IMR-90 (cell line): ENCODE data around the gene RELCH. TPM values are rescaled to one million over a fixed set of nuclear protein-coding genes. Genes with fewer than 3 reads are reported as not detected.

Experiments
- ATAC-seq: fragments of 200-7000 bp; cut with Tn5 transposase; 2 replicates; pipeline ENCODE4 v1.9.1; 2020; ENCODE audit warnings: low read depth, mild to moderate bottlenecking, moderate library complexity
- BruUV-seq: library from RNA; stranded (reverse); fragments of 400-500 nt; replicated peaks from 2 replicates; lab custom pipeline; 2021; lab: Mats Ljungman, UMichigan
- CTCF ChIA-PET: fragments of 300-600 bp; formaldehyde crosslinking; extraction: SDS; loops from one replicate; lab custom pipeline; 2021; ENCODE audit warnings: antibody characterized with exemption; lab: Yijun Ruan, JAX
- POLR2A ChIA-PET: fragments of 300-600 bp; sonication (Branson Sonifier 250); formaldehyde crosslinking; loops from one replicate; lab custom pipeline; 2022; ENCODE audit warnings: antibody characterized with exemption; ENCODE audit not compliant: unreplicated experiment; lab: Charles Lee
- DNase-seq: peaks from one replicate; pipeline ENCODE4 v3.0.0; 2013
- H2AFZ ChIP-seq: replicated peaks from 2 replicates; pipeline ENCODE3; 2013; ENCODE audit warnings: low read length, mild to moderate bottlenecking; ENCODE audit not compliant: poor library complexity
- H2AK5ac ChIP-seq: 2 replicates; pipeline ENCODE4 v1.6.1; 2013; ENCODE audit warnings: low read depth, low read length, inconsistent platforms
- H2AK9ac ChIP-seq: replicated peaks from 2 replicates; pipeline ENCODE3; 2013; ENCODE audit warnings: mild to moderate bottlenecking, low read depth, low read length, moderate library complexity; ENCODE audit not compliant: poor library complexity
- H2BK120ac ChIP-seq: 2 replicates; pipeline ENCODE4 v1.6.1; 2013; ENCODE audit warnings: low read depth, low read length, inconsistent platforms
- H2BK15ac ChIP-seq: 3 replicates; pipeline ENCODE4 v1.6.1; 2013; ENCODE audit warnings: low read depth, low read length, inconsistent platforms
- H2BK20ac ChIP-seq: 2 replicates; pipeline ENCODE4 v1.6.1; 2013; ENCODE audit warnings: low read depth, mild to moderate bottlenecking, inconsistent platforms, low read length, moderate library complexity
- H2BK5ac ChIP-seq: 2 replicates; pipeline ENCODE4 v1.6.1; 2013; ENCODE audit warnings: mild to moderate bottlenecking, low read depth, low read length, inconsistent platforms; ENCODE audit not compliant: poor library complexity, severe bottlenecking
- H3K14ac ChIP-seq: replicated peaks from 2 replicates; pipeline ENCODE4 v1.6.1; 2013; ENCODE audit warnings: low read depth, low read length, inconsistent platforms
- H3K18ac ChIP-seq: 2 replicates; pipeline ENCODE4 v1.6.1; 2013; ENCODE audit warnings: low read depth, low read length, control low read depth
- H3K23ac ChIP-seq: 2 replicates; pipeline ENCODE4 v1.6.1; 2013; ENCODE audit warnings: low read depth, low read length, inconsistent platforms
- H3K27ac ChIP-seq: 2 replicates; pipeline ENCODE4 v1.5.1; 2013; ENCODE audit warnings: mild to moderate bottlenecking, control low read depth, low read length; ENCODE audit not compliant: insufficient read depth
- H3K27me3 ChIP-seq: 2 replicates; pipeline ENCODE4 v1.6.1; 2013; ENCODE audit warnings: low read length; ENCODE audit not compliant: control insufficient read depth, insufficient read depth
- H3K36me3 ChIP-seq: 2 replicates; pipeline ENCODE4 v1.6.1; 2013; ENCODE audit warnings: low read length, mixed read lengths; ENCODE audit not compliant: control insufficient read depth, insufficient read depth
- H3K4ac ChIP-seq: 2 replicates; pipeline ENCODE4 v1.6.1; 2013; ENCODE audit warnings: low read depth, low read length, inconsistent platforms
- H3K4me1 ChIP-seq: 2 replicates; pipeline ENCODE4 v1.6.1; 2013; ENCODE audit warnings: low read length, mixed read lengths; ENCODE audit not compliant: control insufficient read depth, insufficient read depth
- H3K4me2 ChIP-seq: 2 replicates; pipeline ENCODE4 v1.6.1; 2013; ENCODE audit warnings: low read depth, mild to moderate bottlenecking, control low read depth, low read length, moderate library complexity
- H3K4me3 ChIP-seq: 2 replicates; pipeline ENCODE4 v1.5.1; 2013; ENCODE audit warnings: low read depth, mild to moderate bottlenecking, control low read depth, low read length, moderate library complexity; ENCODE audit not compliant: insufficient read depth
- H3K56ac ChIP-seq: 2 replicates; pipeline ENCODE4 v1.6.1; 2013; ENCODE audit warnings: low read length, inconsistent platforms; ENCODE audit not compliant: insufficient read depth; ENCODE audit errors: extremely low read depth
- H3K79me1 ChIP-seq, 2 experiments: 2 replicates each; pipeline ENCODE4 v1.6.1; 2013; ENCODE audit warnings: low read length in 2 of 2, inconsistent platforms in 1 of 2, low read depth in 1 of 2
- H3K9ac ChIP-seq: 2 replicates; pipeline ENCODE4 v1.6.1; 2013; ENCODE audit warnings: low read depth, low read length, control low read depth
- H3K9me1 ChIP-seq: 2 replicates; pipeline ENCODE4 v1.6.1; 2013; ENCODE audit warnings: low read length, inconsistent platforms; ENCODE audit not compliant: insufficient read depth
- H3K9me3 ChIP-seq: 2 replicates; pipeline ENCODE4 v1.6.1; 2013; ENCODE audit warnings: low read length; ENCODE audit not compliant: control insufficient read depth, insufficient read depth
- H4K20me1 ChIP-seq: 2 replicates; pipeline ENCODE4 v1.6.1; 2013; ENCODE audit warnings: low read length, inconsistent platforms; ENCODE audit not compliant: insufficient read depth
- H4K5ac ChIP-seq: 2 replicates; pipeline ENCODE4 v1.6.1; 2013; ENCODE audit warnings: mild to moderate bottlenecking, low read depth, low read length, control low read depth
- H4K8ac ChIP-seq, 2 experiments: 2 replicates each; pipeline ENCODE4 v1.6.1; 2013; ENCODE audit warnings: low read depth in 2 of 2, low read length in 2 of 2, control low read depth in 1 of 2, inconsistent platforms in 1 of 2
- H4K91ac ChIP-seq: 2 replicates; pipeline ENCODE4 v1.6.1; 2013; ENCODE audit warnings: low read depth, low read length, inconsistent platforms; ENCODE audit not compliant: insufficient read depth
- MAFK ChIP-seq: IDR thresholded peaks from 2 replicates; pipeline ENCODE4 v1.6.1; 2012; ENCODE audit warnings: low read depth, low read length, improper control_type of control experiment
- USF2 ChIP-seq: fragments of 150-350 bp; IDR thresholded peaks from 2 replicates; pipeline ENCODE4 v1.6.1; 2017; ENCODE audit warnings: mild to moderate bottlenecking, antibody characterized with exemption, low read length, low read depth
- WGBS, 2 experiments: methylation state at CpG; one replicate each; pipeline versions ENCODE4 v1.1.5 to v1.1.7; 2013; ENCODE audit warnings: missing lambda C conversion rate in 2 of 2; ENCODE audit not compliant: insufficient read length in 1 of 2; ENCODE audit errors: extremely low coverage in 2 of 2; 5-methylcytosine and 5-hydroxymethylcytosine counted together
- dilution Hi-C: fragments of 300-500 bp; cut with HindIII; formaldehyde crosslinking; loops from one replicate; pipeline ENCODE4 v1.14.3; 2018; ENCODE audit warnings: low sequenced_read_pairs; ENCODE audit not compliant: unreplicated experiment
- in situ Hi-C: fragments of 300-500 bp; cut with MboI; formaldehyde crosslinking; loops from 3 replicates; pipeline ENCODE4 v1.14.3; 2019; ENCODE audit warnings: low sequenced_read_pairs, inconsistent platforms, mixed read lengths
- intact Hi-C: fragments of 100-400 bp; cut with micrococcal nuclease; formaldehyde crosslinking; loops from 2 replicates; pipeline ENCODE4 v1.10.0; 2022
- polyA plus RNA-seq, 3 experiments: library from polyadenylated mRNA; depleted of rRNA; stranded (reverse); fragments of >200 nt; gene quantifications; 2 replicates each; pipeline ENCODE4 v1.2.3, GENCODE V29; 2012; ENCODE audit warnings: low replicate concordance in 1 of 3
- total RNA-seq: library from RNA; depleted of rRNA; stranded (reverse); fragments of >200 nt; gene quantifications from 2 replicates; pipeline ENCODE4 v1.2.3, GENCODE V29; 2012

The RELCH gene
- total and polyA plus RNA-seq, 2 of the 4 experiments (the other 2 are of a cell fraction), result 14.4 to 52.5 TPM

- H3K9ac ChIP-seq, result no peak overlapping the region
- H3K4me3 ChIP-seq, result no peak overlapping the region
- H3K4me2 ChIP-seq, result no peak overlapping the region
- no TSS peak for BruUV-seq
- POLR2A ChIA-PET, result no interaction called here
- peaks cover 3% of the 10 kb centered on the region; the same call in 1 of the 2 replicates for H4K20me1 ChIP-seq
- H2AFZ ChIP-seq, result peak overlapping the region; percentile 6
- no peak overlapping the region for H3K4ac ChIP-seq
- no peak overlapping the region for H2AK9ac ChIP-seq
- H2BK15ac ChIP-seq, result no peak overlapping the region
- TF ChIP-seq MAFK (0 out of 2 replicates have a peak, but pooled peaks have one; percentile 2), USF2 (no peak)
- H3K56ac ChIP-seq, result no peak overlapping the region
- H3K27ac ChIP-seq, result no peak overlapping the region
- intact Hi-C loops, result no loop called here
- no peaks in the 10 kb centered on the region for H3K79me1 ChIP-seq
- H2BK120ac ChIP-seq, result no peak overlapping the region
- H3K9me3 ChIP-seq, result no peaks in the 10 kb centered on the region
- ATAC-seq (no peak), DNase-seq (no peak)
- 32% methylated on average over 6 of the region's 12 CpGs; no CpG with 5 or more reads in 1 of the 2 experiments for WGBS, 2 experiments
- H2AK5ac ChIP-seq, result no peak overlapping the region
- H3K9me1 ChIP-seq, result no peaks in the 10 kb centered on the region
- H4K5ac ChIP-seq, result no peak overlapping the region
- H3K14ac ChIP-seq, result no peak overlapping the region
- peaks cover 8% of the 10 kb centered on the region for H3K4me1 ChIP-seq
- H2BK20ac ChIP-seq, result no peak overlapping the region
- no peak overlapping the region for H3K18ac ChIP-seq
- no peaks in the 10 kb centered on the region for H3K36me3 ChIP-seq
- H2BK5ac ChIP-seq, result no peak overlapping the region
- CTCF ChIA-PET, result no interaction called here
- in situ Hi-C loops, result no loop called here
- H3K27me3 ChIP-seq, result peaks cover 66% of the 10 kb centered on the region
- dilution Hi-C loops, result no loop called here
- H4K91ac ChIP-seq, result no peak overlapping the region
- H3K23ac ChIP-seq, result no peak overlapping the region
- H4K8ac ChIP-seq, result no peak overlapping the region
Observed at GRCh38 chr18:62324181-62324828, 137.2 kb downstream of the RELCH start.
